ENCODE data around the gene SMCO4.

The SMCO4 gene

DNA sequence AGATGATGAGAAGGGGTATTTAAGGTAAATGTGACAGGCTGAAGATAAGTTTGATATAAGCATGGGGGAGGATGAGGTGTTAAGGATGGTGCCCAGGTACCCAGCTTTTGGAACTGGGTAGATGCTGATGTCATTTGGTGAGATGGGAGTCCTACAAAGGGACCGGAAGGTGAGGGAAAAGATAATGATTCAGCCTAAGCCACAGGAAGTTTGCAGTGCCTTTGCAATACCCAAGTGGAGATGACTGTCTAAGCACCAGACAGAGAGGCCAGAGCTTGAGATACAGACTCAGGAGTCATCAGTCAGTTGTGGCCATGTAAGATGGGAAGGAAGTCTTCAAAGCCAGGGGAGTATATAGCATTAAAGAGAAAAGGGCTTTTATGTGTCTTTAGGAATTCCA is 30.0 kb upstream of the SMCO4 start:
- FAIRE-seq, result no peak
- DNase-seq (ENCODE audit: insufficient read length), result no peak
- TF ChIP-seq POLR2AphosphoS5 (IDR thresholded peaks at IDR 0.05; ENCODE audit: low read depth, low read length) (no peak), TAF1 (IDR thresholded peaks at IDR 0.05; ENCODE audit: borderline replicate concordance, low read depth, low read length) (no peak), POLR2A (IDR thresholded peaks at IDR 0.05; ENCODE audit: low read depth, low read length) (no peak)

DNA sequence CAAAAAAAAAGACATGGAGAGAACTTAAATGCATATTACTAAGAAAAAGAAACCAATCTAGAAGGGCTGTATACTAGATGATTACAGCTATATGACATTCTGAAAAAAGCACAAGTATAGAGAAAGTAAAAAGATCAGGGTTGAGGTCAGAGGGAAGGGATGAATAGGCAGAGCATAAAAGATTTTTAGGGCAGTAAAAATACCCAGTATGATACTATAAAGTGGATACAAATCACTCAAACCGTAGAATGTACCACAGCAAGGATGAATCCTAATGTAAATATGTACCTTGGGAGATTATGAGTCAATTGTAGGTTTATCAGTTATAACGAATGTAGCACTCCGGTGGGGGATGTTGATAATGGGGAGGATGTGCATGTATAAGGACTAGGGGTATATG is 29.4 kb upstream of the SMCO4 start:
- no peak for FAIRE-seq
- no peak for TF ChIP-seq POLR2AphosphoS5 (IDR thresholded peaks at IDR 0.05; ENCODE audit: low read depth, low read length)
- no peak for TF ChIP-seq POLR2A (IDR thresholded peaks at IDR 0.05; ENCODE audit: low read depth, low read length)
- no peak for TF ChIP-seq TAF1 (IDR thresholded peaks at IDR 0.05; ENCODE audit: borderline replicate concordance, low read depth, low read length)
- no peak for DNase-seq (ENCODE audit: insufficient read length)

DNA sequence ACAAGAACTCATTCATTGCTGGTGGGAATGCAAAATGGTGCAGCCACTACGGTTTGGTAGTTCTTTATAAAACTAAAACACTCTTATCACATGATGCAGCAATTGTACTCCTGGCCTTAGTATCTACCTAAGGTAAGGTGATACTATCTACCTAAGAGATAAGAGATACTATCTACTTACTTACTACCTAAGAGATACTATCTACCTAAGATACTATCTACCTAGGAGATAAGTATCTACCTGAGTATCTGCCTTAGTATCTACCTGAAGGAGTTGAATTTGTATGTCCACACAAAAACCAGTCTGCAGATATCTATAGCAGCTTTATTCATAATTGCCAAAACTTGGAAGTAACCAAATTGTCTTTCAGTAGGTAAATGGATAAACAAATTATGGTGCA is 29.0 kb upstream of the SMCO4 start:
- TF ChIP-seq TAF1 (IDR thresholded peaks at IDR 0.05; ENCODE audit: borderline replicate concordance, low read depth, low read length) (no peak), POLR2AphosphoS5 (IDR thresholded peaks at IDR 0.05; ENCODE audit: low read depth, low read length) (no peak), POLR2A (IDR thresholded peaks at IDR 0.05; ENCODE audit: low read depth, low read length) (no peak)
- no peak for FAIRE-seq
- DNase-seq (ENCODE audit: insufficient read length), result no peak

DNA sequence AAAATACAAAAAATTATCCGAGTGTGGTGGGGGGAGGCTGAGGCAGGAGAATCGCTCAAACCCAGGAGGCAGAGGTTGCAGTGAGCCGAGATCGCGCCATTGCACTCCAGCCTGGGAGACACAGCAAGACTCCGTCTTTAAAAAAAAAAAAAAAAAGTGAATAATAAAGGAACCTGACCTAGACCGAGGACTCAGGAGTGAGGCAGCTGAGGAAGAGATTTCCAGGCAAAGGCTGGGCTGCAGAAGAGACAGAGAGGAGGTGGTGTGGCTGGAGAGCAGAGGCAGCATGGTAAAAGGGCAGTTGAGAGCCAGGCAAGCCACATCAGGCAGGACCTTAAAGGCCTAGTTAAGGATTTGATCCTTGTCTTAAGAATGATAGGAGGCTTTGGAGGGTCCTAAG is 28.4 kb upstream of the SMCO4 start:
- FAIRE-seq (no peak), DNase-seq (ENCODE audit: insufficient read length) (no peak)
- TF ChIP-seq POLR2AphosphoS5 (IDR thresholded peaks at IDR 0.05; ENCODE audit: low read depth, low read length) (no peak), POLR2A (IDR thresholded peaks at IDR 0.05; ENCODE audit: low read depth, low read length) (no peak), TAF1 (IDR thresholded peaks at IDR 0.05; ENCODE audit: borderline replicate concordance, low read depth, low read length) (no peak)

DNA sequence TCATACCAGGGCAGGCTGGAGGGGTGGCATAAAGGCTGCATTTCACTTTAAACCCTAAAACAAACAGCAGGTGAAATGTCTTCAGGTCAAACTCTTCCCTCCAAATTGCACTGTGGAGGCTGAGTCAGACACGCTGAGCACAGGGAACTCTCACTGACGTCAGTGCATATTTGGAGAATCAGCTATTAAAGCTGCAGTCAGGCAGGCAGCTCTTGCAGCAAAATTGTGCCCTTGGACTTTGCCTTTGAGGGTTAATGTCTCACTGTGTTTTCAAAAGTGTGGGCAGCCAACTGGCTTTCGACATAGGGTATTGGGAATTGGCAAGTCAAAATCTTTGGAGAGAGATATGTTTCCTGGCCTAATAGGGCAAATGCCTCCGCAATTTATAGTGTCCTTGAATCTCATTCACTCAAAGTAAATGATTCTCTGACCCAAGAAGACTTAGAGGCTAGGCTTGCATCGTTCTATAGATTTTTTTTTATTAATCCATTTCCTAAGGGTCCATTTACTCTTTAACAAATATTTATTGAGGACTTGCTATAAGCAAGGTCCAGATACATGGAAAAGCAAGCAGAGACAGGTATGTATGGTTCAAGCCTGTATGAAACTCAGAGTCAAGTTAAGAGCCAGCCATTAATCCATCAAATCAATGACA is 27.7 kb upstream of the SMCO4 start:
- no peak for FAIRE-seq
- DNase-seq (ENCODE audit: insufficient read length), result no peak
- no peak for TF ChIP-seq POLR2AphosphoS5 (IDR thresholded peaks at IDR 0.05; ENCODE audit: low read depth, low read length)
- no peak for TF ChIP-seq POLR2A (IDR thresholded peaks at IDR 0.05; ENCODE audit: low read depth, low read length)
- no peak for TF ChIP-seq TAF1 (IDR thresholded peaks at IDR 0.05; ENCODE audit: borderline replicate concordance, low read depth, low read length)

DNA sequence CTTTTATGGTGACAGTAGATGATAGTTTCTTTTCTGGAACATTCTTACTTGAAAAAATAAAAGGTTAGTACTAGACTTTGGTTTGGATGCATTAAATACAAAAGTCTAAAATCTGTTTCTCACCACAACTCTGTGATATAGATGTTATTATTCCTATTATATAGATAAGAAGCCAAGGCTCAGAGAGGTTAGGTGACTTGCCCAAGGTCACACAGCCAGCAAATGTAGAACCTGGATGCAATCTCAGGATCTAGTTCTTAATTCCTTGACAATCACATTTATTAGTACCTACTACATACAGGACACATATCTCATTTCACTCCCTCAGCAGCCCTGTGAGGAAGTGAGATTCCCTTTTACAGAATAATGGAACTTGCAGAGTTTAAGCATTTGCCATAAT is 26.3 kb upstream of the SMCO4 start:
- TF ChIP-seq TAF1 (IDR thresholded peaks at IDR 0.05; ENCODE audit: borderline replicate concordance, low read depth, low read length) (no peak), POLR2AphosphoS5 (IDR thresholded peaks at IDR 0.05; ENCODE audit: low read depth, low read length) (no peak), POLR2A (IDR thresholded peaks at IDR 0.05; ENCODE audit: low read depth, low read length) (no peak)
- FAIRE-seq, result no peak
- DNase-seq (ENCODE audit: insufficient read length), result no peak

DNA sequence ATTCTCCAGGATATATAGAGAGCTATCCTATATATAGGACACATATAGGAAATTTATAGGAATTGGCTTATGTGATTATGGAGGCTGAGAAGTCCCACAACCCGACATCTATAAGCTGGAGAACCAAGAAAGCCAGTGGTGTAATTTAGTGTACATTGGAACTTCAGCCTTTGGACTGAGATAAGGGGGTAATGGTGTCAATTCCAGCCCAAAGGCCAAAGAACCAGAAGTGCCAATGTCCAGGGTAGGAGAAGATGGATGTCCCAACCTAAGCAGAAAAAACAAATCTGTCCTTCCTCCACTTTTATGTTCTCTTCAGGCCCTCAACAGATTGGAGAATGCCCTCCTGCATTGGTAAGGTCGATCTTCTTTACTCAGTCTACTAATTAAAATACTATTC is 25.5 kb upstream of the SMCO4 start:
- FAIRE-seq (no peak), DNase-seq (ENCODE audit: insufficient read length) (no peak)
- TF ChIP-seq POLR2A (IDR thresholded peaks at IDR 0.05; ENCODE audit: low read depth, low read length), result no peak
- no peak for TF ChIP-seq TAF1 (IDR thresholded peaks at IDR 0.05; ENCODE audit: borderline replicate concordance, low read depth, low read length)
- no peak for TF ChIP-seq POLR2AphosphoS5 (IDR thresholded peaks at IDR 0.05; ENCODE audit: low read depth, low read length)

DNA sequence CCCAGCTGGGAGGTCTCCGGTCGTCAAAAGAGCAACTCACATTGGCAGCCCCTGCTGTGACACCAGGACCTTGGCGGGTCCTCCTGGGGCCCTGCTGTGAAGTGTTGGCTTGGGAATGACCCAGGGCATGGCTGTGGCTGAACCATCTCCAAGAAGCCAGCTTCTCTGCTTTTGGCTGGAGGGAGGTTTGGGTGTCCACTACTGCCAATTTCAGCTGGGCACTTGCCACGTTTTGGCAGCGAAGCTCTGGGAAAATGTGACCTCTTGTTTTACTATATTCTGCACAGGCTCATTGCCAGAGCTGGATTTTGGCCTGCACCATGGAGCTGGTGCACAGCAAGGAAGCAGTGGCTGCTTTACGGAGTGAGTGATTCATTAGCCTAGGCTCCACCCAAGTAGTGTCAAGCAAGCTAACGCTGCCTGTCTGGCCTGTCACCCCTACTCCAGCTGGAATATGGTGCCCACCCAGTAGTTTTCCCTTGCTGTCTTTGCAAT is 24.3 kb upstream of the SMCO4 start:
- TF ChIP-seq TAF1 (IDR thresholded peaks at IDR 0.05; ENCODE audit: borderline replicate concordance, low read depth, low read length) (no peak), POLR2AphosphoS5 (IDR thresholded peaks at IDR 0.05; ENCODE audit: low read depth, low read length) (no peak), POLR2A (IDR thresholded peaks at IDR 0.05; ENCODE audit: low read depth, low read length) (no peak)
- FAIRE-seq (no peak), DNase-seq (ENCODE audit: insufficient read length) (no peak)

DNA sequence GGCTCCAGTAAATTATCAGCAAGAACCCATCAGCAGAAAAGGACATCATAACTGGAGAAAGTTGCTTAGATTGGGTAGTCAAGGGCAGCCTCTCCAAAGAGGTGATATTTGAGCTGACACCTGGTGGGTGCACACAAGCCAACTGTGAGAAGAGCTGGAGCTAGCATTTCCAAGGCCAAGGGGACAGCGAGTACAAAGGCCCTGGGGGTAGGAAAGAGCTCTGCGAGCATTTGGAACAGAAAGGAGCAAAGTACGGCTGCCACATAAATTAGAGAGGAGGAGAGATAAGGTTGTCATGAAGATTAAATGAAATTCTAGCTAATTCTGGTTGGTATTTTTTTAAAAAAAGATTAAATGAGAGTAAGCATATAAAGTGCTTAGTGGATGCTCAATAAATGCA is 21.7 kb upstream of the SMCO4 start:
- FAIRE-seq (no peak), DNase-seq (ENCODE audit: insufficient read length) (no peak)
- TF ChIP-seq POLR2A (IDR thresholded peaks at IDR 0.05; ENCODE audit: low read depth, low read length) (no peak), TAF1 (IDR thresholded peaks at IDR 0.05; ENCODE audit: borderline replicate concordance, low read depth, low read length) (no peak), POLR2AphosphoS5 (IDR thresholded peaks at IDR 0.05; ENCODE audit: low read depth, low read length) (no peak)

DNA sequence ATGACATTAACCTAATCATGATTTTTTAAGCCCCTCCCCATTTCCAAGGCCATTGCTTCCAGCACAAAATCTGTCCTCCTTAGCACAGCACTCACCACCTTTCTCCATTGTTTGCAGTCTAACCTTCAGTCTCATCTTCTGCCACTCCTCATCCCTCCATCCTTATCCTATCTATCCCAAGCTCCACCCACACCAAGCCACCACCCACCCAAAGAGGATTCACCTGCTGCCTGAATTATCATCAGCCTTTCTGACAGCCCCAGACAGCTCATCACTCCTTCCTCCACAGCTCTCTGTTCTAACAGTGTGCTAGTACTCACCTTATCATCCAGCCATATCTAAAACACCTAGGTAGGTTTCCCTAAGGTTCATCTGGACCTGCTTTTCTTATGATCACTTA is 20.7 kb upstream of the SMCO4 start:
- no peak for DNase-seq (ENCODE audit: insufficient read length)
- no peak for FAIRE-seq
- TF ChIP-seq POLR2A (IDR thresholded peaks at IDR 0.05; ENCODE audit: low read depth, low read length), result no peak
- TF ChIP-seq POLR2AphosphoS5 (IDR thresholded peaks at IDR 0.05; ENCODE audit: low read depth, low read length), result no peak
- no peak for TF ChIP-seq TAF1 (IDR thresholded peaks at IDR 0.05; ENCODE audit: borderline replicate concordance, low read depth, low read length)

DNA sequence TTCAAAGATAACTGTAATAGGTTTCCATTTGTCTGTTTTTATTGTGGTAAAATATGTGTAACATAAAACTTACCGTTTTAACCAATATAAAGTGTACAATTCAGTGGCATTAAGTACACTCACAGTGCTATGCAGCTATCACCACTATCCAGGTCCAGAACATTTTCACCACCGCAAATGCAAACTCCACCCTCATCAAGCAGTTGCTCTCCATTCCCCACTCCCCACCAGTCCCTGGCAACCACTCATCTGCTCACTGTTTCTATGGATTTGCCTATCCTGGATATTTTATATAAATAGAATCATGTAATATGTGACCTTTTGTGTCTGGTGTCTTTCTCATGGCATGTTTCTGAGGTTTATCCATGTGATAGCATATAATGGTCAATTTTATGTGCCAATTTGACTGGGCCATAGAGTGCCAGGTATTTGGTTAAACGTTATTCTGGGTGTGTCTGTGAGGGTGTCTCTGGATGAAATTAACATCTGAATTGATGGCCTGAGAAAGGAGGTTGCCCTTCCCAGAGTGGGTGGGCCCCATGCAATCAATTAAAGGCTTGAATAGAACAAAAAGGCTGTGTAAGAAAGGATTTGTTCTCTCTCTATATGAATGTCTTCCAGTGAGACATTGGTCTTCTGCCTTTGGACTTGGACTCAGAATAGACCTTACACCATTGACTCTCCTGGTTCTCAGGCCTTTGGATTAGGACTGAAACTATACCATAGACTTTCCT is 17.2 kb upstream of the SMCO4 start:
- DNase-seq (ENCODE audit: insufficient read length) (no peak), FAIRE-seq (no peak)
- TF ChIP-seq POLR2AphosphoS5 (IDR thresholded peaks at IDR 0.05; ENCODE audit: low read depth, low read length) (no peak), TAF1 (IDR thresholded peaks at IDR 0.05; ENCODE audit: borderline replicate concordance, low read depth, low read length) (no peak), POLR2A (IDR thresholded peaks at IDR 0.05; ENCODE audit: low read depth, low read length) (no peak)

DNA sequence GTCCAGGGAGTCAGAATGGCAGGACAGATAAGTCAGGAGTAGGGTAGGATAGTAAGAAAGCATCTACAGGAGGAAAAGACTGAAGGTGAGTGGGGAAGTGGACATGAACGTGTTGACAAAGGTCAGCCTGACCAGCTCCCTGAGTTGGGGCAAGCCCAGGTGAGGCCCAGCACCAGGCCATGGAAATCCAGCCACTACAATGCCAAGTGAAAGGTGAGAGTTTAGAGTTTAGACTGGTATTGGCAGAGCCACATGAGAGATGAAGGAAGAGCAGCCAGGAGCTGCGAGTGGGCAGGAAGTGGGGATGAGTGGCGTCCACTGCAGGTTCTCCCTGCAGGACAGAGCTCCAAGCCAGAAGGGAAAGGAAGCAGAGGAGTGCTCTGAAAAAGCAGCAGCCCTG is 16.5 kb upstream of the SMCO4 start:
- TF ChIP-seq POLR2AphosphoS5 (IDR thresholded peaks at IDR 0.05; ENCODE audit: low read depth, low read length) (no peak), TAF1 (IDR thresholded peaks at IDR 0.05; ENCODE audit: borderline replicate concordance, low read depth, low read length) (no peak), POLR2A (IDR thresholded peaks at IDR 0.05; ENCODE audit: low read depth, low read length) (no peak)
- FAIRE-seq (no peak), DNase-seq (ENCODE audit: insufficient read length) (no peak)
